HEK293 (cell line): ENCODE results near the gene DIDO1.

Experiments
- BCL6B ChIP-seq: fragments of 450-650 bp; formaldehyde crosslinking; IDR thresholded peaks from 2 replicates; pipeline ENCODE4 v1.5.1; 2017; ENCODE audit warnings: missing biosample characterization, missing genetic modification characterization
- ELK4 ChIP-seq: IDR thresholded peaks from 2 replicates; pipeline ENCODE4 v1.6.1; 2011; ENCODE audit warnings: mild to moderate bottlenecking, low read depth, low read length, borderline replicate concordance
- KLF16 ChIP-seq: fragments of 450-650 bp; formaldehyde crosslinking; IDR thresholded peaks from 2 replicates; pipeline ENCODE4 v1.5.1; 2017; ENCODE audit warnings: missing biosample characterization, missing genetic modification characterization
- ZBTB8A ChIP-seq: fragments of 450-650 bp; formaldehyde crosslinking; IDR thresholded peaks from 2 replicates; pipeline ENCODE4 v1.5.1; 2016; ENCODE audit warnings: missing biosample characterization, missing genetic modification characterization
- ZFP69B ChIP-seq: fragments of 450-650 bp; formaldehyde crosslinking; IDR thresholded peaks from 2 replicates; pipeline ENCODE4 v1.5.1; 2016; ENCODE audit warnings: missing biosample characterization, missing genetic modification characterization
- ZNF274 ChIP-seq, 2 experiments: fragments of 200-500 bp in 1 of 2; fragments of 450-650 bp in 1 of 2; sonication (Bioruptor generic) in 1 of 2; formaldehyde crosslinking in 1 of 2; IDR thresholded peaks; 2 replicates each; pipeline versions ENCODE4 v1.5.1 to v1.6.1; 2014 to 2016; ENCODE audit warnings: borderline replicate concordance in 1 of 2, inconsistent platforms in 1 of 2, low read length in 1 of 2, missing biosample characterization in 1 of 2, missing genetic modification characterization in 1 of 2
- ZNF280D ChIP-seq: fragments of 450-650 bp; formaldehyde crosslinking; IDR thresholded peaks from 2 replicates; pipeline ENCODE4 v1.5.1; 2016; ENCODE audit warnings: missing biosample characterization, missing genetic modification characterization
- TF ChIP-seq, protein P1 (sequence below): fragments of 450-650 bp; formaldehyde crosslinking; IDR thresholded peaks from 2 replicates; pipeline ENCODE4 v1.5.1; 2016; ENCODE audit warnings: missing biosample characterization, missing genetic modification characterization

DNA sequence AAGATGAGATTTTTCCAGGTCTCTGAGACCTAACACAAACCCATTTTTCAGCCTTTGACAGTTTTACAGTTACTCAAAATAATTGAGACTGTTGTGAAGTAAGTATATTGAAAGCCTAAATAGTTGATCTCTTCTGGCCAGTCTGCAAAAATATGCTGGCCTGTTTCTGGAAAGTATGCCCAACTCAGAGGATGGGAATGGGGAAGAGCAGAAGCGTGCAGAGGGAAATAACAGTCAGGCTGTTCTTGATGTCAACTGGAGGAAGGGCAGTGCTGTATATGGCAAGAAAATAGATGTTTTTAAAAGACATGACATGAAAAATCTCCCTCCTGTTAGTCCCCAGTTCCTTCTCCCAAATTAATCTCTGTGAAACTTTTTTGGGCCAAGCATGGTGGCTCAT, 15.5 kb upstream of the DIDO1 start:
- TF ChIP-seq ZNF274 (IDR thresholded peaks at IDR 0.05; ENCODE audit: low read length) (no peak), ZNF274 (tag by site-specific recombination; IDR thresholded peaks at IDR 0.05; ENCODE audit: borderline replicate concordance) (no peak), ZNF280D (no peak), ELK4 (no peak), ZFP69B (tag by site-specific recombination) (no peak), BCL6B (tag by site-specific recombination) (no peak), KLF16 (tag by site-specific recombination) (no peak), ZBTB8A (no peak)
- TF ChIP-seq, protein P1, sequence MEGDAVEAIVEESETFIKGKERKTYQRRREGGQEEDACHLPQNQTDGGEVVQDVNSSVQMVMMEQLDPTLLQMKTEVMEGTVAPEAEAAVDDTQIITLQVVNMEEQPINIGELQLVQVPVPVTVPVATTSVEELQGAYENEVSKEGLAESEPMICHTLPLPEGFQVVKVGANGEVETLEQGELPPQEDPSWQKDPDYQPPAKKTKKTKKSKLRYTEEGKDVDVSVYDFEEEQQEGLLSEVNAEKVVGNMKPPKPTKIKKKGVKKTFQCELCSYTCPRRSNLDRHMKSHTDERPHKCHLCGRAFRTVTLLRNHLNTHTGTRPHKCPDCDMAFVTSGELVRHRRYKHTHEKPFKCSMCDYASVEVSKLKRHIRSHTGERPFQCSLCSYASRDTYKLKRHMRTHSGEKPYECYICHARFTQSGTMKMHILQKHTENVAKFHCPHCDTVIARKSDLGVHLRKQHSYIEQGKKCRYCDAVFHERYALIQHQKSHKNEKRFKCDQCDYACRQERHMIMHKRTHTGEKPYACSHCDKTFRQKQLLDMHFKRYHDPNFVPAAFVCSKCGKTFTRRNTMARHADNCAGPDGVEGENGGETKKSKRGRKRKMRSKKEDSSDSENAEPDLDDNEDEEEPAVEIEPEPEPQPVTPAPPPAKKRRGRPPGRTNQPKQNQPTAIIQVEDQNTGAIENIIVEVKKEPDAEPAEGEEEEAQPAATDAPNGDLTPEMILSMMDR = no peak
